OCI-LY1 (cell line): Measurements from ENCODE around the gene MTCL3.

ENCODE experiments used
- EZH2 ChIP-seq: fragments of 200-600 bp; sonication (generic), shearing (Covaris generic); IDR thresholded peaks from 2 replicates; pipeline ENCODE4 v1.8.0; 2017; ENCODE audit warnings: borderline replicate concordance, mixed run types, mild to moderate bottlenecking, antibody characterized with exemption, low read length, moderate library complexity, mixed read lengths
- TF ChIP-seq, protein P1 (sequence below): fragments of 200-600 bp; sonication (generic), shearing (Covaris generic); IDR thresholded peaks from 2 replicates; pipeline ENCODE4 v1.5.1; 2017; ENCODE audit warnings: mild to moderate bottlenecking, antibody characterized with exemption, low read length, moderate library complexity, mixed read lengths

DNA sequence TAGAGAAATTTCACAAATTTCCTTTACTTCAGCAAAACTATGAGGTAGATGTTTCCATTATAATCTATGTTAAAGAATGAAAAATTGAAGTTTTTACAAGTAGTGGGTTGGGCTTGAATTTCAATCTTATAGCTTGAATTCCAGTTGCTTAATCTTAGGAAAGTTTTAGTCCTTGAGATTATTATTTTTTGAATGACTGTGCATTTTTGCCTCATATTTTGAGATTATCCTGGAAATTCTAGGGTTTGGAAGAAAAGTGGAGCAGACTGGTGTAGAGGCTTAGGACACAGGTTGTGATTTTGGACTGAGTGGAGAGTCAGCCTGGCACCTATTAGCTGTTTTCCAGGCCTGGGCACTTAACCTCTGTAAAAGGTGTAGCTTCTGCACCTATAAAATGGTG, 5.7 kb downstream of the MTCL3 start:
- TF ChIP-seq, protein P1, sequence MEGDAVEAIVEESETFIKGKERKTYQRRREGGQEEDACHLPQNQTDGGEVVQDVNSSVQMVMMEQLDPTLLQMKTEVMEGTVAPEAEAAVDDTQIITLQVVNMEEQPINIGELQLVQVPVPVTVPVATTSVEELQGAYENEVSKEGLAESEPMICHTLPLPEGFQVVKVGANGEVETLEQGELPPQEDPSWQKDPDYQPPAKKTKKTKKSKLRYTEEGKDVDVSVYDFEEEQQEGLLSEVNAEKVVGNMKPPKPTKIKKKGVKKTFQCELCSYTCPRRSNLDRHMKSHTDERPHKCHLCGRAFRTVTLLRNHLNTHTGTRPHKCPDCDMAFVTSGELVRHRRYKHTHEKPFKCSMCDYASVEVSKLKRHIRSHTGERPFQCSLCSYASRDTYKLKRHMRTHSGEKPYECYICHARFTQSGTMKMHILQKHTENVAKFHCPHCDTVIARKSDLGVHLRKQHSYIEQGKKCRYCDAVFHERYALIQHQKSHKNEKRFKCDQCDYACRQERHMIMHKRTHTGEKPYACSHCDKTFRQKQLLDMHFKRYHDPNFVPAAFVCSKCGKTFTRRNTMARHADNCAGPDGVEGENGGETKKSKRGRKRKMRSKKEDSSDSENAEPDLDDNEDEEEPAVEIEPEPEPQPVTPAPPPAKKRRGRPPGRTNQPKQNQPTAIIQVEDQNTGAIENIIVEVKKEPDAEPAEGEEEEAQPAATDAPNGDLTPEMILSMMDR: no peak
- TF ChIP-seq EZH2: no peak
